Measurements from ENCODE around the gene ARFRP1.

Gene ARFRP1

GRCh38 chr20:63752411-63753101, 44.8 kb upstream of the ARFRP1 start:
- no peak for DNase-seq (ENCODE audit: low read depth, low spot score)
- CTCF ChIA-PET, result interaction anchor here (1.5 to 1.7 kb wide), 2 partner anchors 11 to 34 kb away, joined by 5 to 7 read pairs; no protein-coding TSS in a partner anchor
- POLR2A ChIA-PET, result no interaction called here
- no peak overlapping the region for H3K4me3 ChIP-seq (ENCODE audit: low read depth, low read length)
- TF ChIP-seq CTCF (IDR thresholded peaks at IDR 0.05; ENCODE audit: insufficient read depth, low read length, missing control alignments), result no peak

GRCh38 chr20:63751471-63752271, 43.9 kb upstream of the ARFRP1 start:
- DNase-seq (ENCODE audit: low read depth, low spot score), result no peak
- CTCF ChIA-PET, result interaction anchor here (1.5 kb wide), 1 partner anchor 35 kb away, joined by 7 read pairs; no protein-coding TSS in a partner anchor

GRCh38 chr20:63750807-63751470, 43.2 kb upstream of the ARFRP1 start:
- no peak for TF ChIP-seq CTCF (IDR thresholded peaks at IDR 0.05; ENCODE audit: insufficient read depth, low read length, missing control alignments)
- POLR2A ChIA-PET, result no interaction called here
- no peak for DNase-seq (ENCODE audit: low read depth, low spot score)
- H3K4me3 ChIP-seq (ENCODE audit: low read depth, low read length), result no peak overlapping the region
- CTCF ChIA-PET, result interaction anchor here (0.7 to 1.5 kb wide), 3 partner anchors 23 to 35 kb away, joined by 3 to 7 read pairs (median 3); no protein-coding TSS in a partner anchor

More at GRCh38 chr20:63751471-63752271, 43.9 kb upstream of the ARFRP1 start:
- POLR2A ChIA-PET, result no interaction called here
- TF ChIP-seq CTCF (IDR thresholded peaks at IDR 0.05; ENCODE audit: insufficient read depth, low read length, missing control alignments), result no peak
- H3K4me3 ChIP-seq (ENCODE audit: low read depth, low read length), result no peak overlapping the region

- no peak for DNase-seq (ENCODE audit: low read depth, low spot score)
- POLR2A ChIA-PET, result no interaction called here
- CTCF ChIA-PET, result interaction anchor here (1.0 to 1.5 kb wide), 4 partner anchors 9 to 30 kb away, joined by 3 to 5 read pairs (median 3); no protein-coding TSS in a partner anchor
- TF ChIP-seq CTCF (IDR thresholded peaks at IDR 0.05; ENCODE audit: insufficient read depth, low read length, missing control alignments), result no peak
- H3K4me3 ChIP-seq (ENCODE audit: low read depth, low read length), result no peak overlapping the region
Observed at GRCh38 chr20:63749597-63750508, 42.1 kb upstream of the ARFRP1 start.

- POLR2A ChIA-PET, result no interaction called here
- H3K4me3 ChIP-seq (ENCODE audit: low read depth, low read length), result no peak overlapping the region
- DNase-seq (ENCODE audit: low read depth, low spot score), result no peak
- no peak for TF ChIP-seq CTCF (IDR thresholded peaks at IDR 0.05; ENCODE audit: insufficient read depth, low read length, missing control alignments)
- CTCF ChIA-PET, result interaction anchor here (1.3 to 1.5 kb wide), 2 partner anchors 8 to 26 kb away, joined by 3 to 5 read pairs; no protein-coding TSS in a partner anchor
Observed at GRCh38 chr20:63748934-63749270, 41.1 kb upstream of the ARFRP1 start.

Data from AG04449 (cell line).